Hepatocyte (in vitro differentiated cells): ENCODE results near the gene CCDC138. TPM values are rescaled to one million over a fixed set of nuclear protein-coding genes. Genes with fewer than 3 reads are reported as not detected.

Experiments used
- DNase-seq: peaks from one replicate; pipeline ENCODE4 v3.0.0-alpha.2; 2016; ENCODE audit warnings: low spot score
- H2AFZ ChIP-seq: fragments of 200-600 bp; sonication (generic); 2 replicates; pipeline ENCODE4 v1.6.0; 2016; ENCODE audit warnings: antibody characterized with exemption, mild to moderate bottlenecking
- H3K27ac ChIP-seq: fragments of 200-600 bp; sonication (generic); 2 replicates; pipeline ENCODE4 v1.5.1; 2016; ENCODE audit warnings: mild to moderate bottlenecking
- H3K27me3 ChIP-seq: fragments of 200-600 bp; sonication (generic); 2 replicates; pipeline ENCODE4 v1.6.1; 2016
- H3K36me3 ChIP-seq: fragments of 200-600 bp; sonication (generic); replicated peaks from 2 replicates; pipeline ENCODE4 v1.5.1; 2016; ENCODE audit warnings: low read depth; ENCODE audit not compliant: insufficient read depth
- H3K4me1 ChIP-seq: fragments of 200-600 bp; sonication (generic); 2 replicates; pipeline ENCODE4 v1.5.1; 2016; ENCODE audit warnings: mild to moderate bottlenecking, moderate library complexity; ENCODE audit not compliant: insufficient read depth
- H3K4me2 ChIP-seq: fragments of 200-600 bp; sonication (generic); 2 replicates; pipeline ENCODE4 v1.6.0; 2016
- H3K4me3 ChIP-seq: fragments of 200-600 bp; sonication (generic); 2 replicates; pipeline ENCODE4 v1.5.1; 2016; ENCODE audit warnings: mild to moderate bottlenecking
- H3K79me2 ChIP-seq: fragments of 200-600 bp; sonication (generic); 2 replicates; pipeline ENCODE4 v1.6.0; 2017; ENCODE audit warnings: mild to moderate bottlenecking
- H3K9me2 ChIP-seq: fragments of 200-600 bp; sonication (generic); replicated peaks from 2 replicates; pipeline ENCODE4 v1.6.0; 2017; ENCODE audit warnings: mild to moderate bottlenecking; ENCODE audit not compliant: insufficient read depth
- H3K9me3 ChIP-seq: fragments of 200-600 bp; sonication (generic); 2 replicates; pipeline ENCODE4 v1.5.1; 2016; ENCODE audit warnings: low read depth, mild to moderate bottlenecking
- H4K20me1 ChIP-seq: fragments of 200-600 bp; sonication (generic); 2 replicates; pipeline ENCODE4 v1.6.0; 2016; ENCODE audit warnings: mild to moderate bottlenecking; ENCODE audit not compliant: insufficient read depth, poor library complexity, severe bottlenecking
- CTCF ChIP-seq: fragments of 200-600 bp; sonication (generic); IDR thresholded peaks from 2 replicates; pipeline ENCODE4 v1.5.1; 2016; ENCODE audit warnings: antibody characterized with exemption, mild to moderate bottlenecking; ENCODE audit not compliant: poor library complexity
- EZH2 ChIP-seq: fragments of 200-600 bp; sonication (generic); IDR thresholded peaks from 2 replicates; pipeline ENCODE4 v1.6.1; 2016; ENCODE audit warnings: antibody characterized with exemption, mild to moderate bottlenecking, borderline replicate concordance
- EZH2phosphoT487 ChIP-seq: fragments of 200-600 bp; sonication (generic); IDR thresholded peaks from one replicate; pipeline ENCODE4 v1.6.1; 2018; ENCODE audit warnings: antibody characterized with exemption, mild to moderate bottlenecking, low read depth, moderate library complexity; ENCODE audit not compliant: unreplicated experiment, severe bottlenecking
- WGBS: methylation state at CpG from one replicate; pipeline ENCODE4 v1.1.6; 2016; ENCODE audit warnings: low lambda C conversion rate; ENCODE audit errors: missing lambda C conversion rate; 5-methylcytosine and 5-hydroxymethylcytosine counted together
- polyA plus RNA-seq: library from polyadenylated mRNA; unstranded; fragments of >200 nt; fragmentation: Nextera tagmentation; extraction: Ambion mirVana; gene quantifications from 2 replicates; pipeline ENCODE4 v1.2.1, GENCODE V29; 2016
- total RNA-seq: library from RNA; depleted of rRNA; stranded (reverse); fragments of >200 nt; gene quantifications from 2 replicates; pipeline ENCODE4 v1.2.3, GENCODE V29; 2014

CCDC138 gene
- total and polyA plus RNA-seq, 2 experiments from 2014 or later, result 2.7 to 6.6 TPM

- 79% methylated on average over 14 of the region's 14 CpGs for WGBS
- Histone ChIP-seq H3K27ac (no peak overlapping the region), H3K27me3 (no peaks in the 10 kb centered on the region), H3K9me3 (no peaks in the 10 kb centered on the region), H2AFZ (no peak overlapping the region), H4K20me1 (no peaks in the 10 kb centered on the region), H3K4me2 (no peak overlapping the region), H3K4me3 (no peak overlapping the region), H3K4me1 (no peaks in the 10 kb centered on the region), H3K36me3 (no peaks in the 10 kb centered on the region), H3K79me2 (no peaks in the 10 kb centered on the region), H3K9me2 (no peaks in the 10 kb centered on the region)
- TF ChIP-seq EZH2, result no peak
- no peak for DNase-seq
Measured at GRCh38 chr2:108918941-108919341, 132.4 kb downstream of the CCDC138 start.

DNA sequence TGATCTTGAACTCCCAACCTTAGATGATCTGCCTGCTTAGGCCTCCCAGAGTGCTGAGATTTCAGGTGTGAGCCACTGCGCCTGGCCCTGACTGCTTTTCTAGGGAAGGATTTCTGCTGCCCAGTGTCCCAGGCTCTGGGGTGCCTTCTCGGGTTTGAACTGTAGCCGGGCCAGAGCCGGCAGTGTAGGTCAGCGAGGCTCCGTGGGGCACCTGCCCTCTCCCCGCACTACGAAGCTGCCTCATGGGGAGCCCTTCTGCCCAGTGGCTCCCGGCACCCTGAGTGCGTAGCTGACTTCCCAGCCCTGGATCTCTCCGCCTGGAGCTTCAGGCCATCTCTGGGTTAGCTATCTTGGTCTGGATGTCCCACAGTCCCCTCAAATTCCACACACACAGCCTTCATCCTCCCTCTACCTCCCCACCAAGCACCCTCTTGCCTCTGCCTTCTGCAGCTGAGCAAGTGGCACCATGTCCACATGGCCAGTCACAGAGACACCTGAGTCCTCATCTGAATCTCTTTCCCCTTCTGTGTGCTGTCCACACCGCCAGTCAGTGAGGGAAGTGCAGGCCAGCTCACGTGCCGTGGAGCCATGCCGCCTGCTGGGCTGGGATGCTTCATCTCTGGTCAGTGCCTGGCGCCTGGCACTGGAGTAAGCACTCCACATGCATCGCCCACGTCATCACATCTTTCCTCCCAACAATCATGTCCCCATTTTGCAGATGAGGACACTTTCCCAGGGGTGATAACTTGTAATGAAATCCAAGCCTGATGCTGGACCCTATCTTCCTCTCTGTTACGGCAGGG is 133.2 kb downstream of the CCDC138 start:
- no peaks in the 10 kb centered on the region for H3K79me2 ChIP-seq
- H3K4me1 ChIP-seq, result peaks cover 4% of the 10 kb centered on the region
- H3K27ac ChIP-seq, result no peak overlapping the region
- H3K4me3 ChIP-seq, result no peak overlapping the region
- no peaks in the 10 kb centered on the region for H3K36me3 ChIP-seq
- H3K27me3 ChIP-seq, result no peaks in the 10 kb centered on the region
- no peaks in the 10 kb centered on the region for H4K20me1 ChIP-seq
- no peaks in the 10 kb centered on the region for H3K9me2 ChIP-seq
- H3K9me3 ChIP-seq, result no peaks in the 10 kb centered on the region
- H2AFZ ChIP-seq, result no peak overlapping the region
- no peak for DNase-seq
- no peak overlapping the region for H3K4me2 ChIP-seq
- TF ChIP-seq EZH2 (no peak), CTCF (no peak), EZH2phosphoT487 (no peak)
- 96% methylated on average over 19 of the region's 19 CpGs for WGBS

DNA sequence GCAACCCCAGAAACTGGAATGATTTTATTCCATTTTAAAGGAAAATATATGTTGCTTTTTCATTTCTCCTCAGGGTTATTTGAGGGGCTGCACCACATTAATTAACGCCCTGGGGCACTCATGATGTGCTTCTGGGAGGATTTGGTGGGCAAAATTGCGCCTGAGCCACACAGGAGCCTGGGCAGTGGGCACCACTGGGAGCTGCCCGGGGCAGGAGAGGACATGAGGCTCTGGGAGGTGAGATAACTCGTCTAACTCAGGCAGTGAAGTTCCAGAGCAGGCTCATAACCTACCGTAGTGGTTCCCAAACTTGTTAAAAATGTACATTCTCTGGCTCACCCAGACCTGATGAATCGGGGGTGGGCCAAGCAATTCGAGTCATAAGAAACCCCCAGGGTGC is 134.1 kb downstream of the CCDC138 start:
- Histone ChIP-seq H3K9me2 (no peaks in the 10 kb centered on the region), H3K36me3 (no peaks in the 10 kb centered on the region), H3K4me3 (no peak overlapping the region), H2AFZ (no peak overlapping the region), H3K27ac (no peak overlapping the region), H3K79me2 (no peaks in the 10 kb centered on the region), H3K4me2 (no peak overlapping the region), H3K9me3 (no peaks in the 10 kb centered on the region), H4K20me1 (no peaks in the 10 kb centered on the region), H3K4me1 (peaks cover 4% of the 10 kb centered on the region), H3K27me3 (no peaks in the 10 kb centered on the region)
- TF ChIP-seq EZH2phosphoT487, result no peak
- TF ChIP-seq CTCF, result no peak
- no peak for TF ChIP-seq EZH2
- WGBS, result 73% methylated on average over 7 of the region's 7 CpGs
- DNase-seq, result no peak

DNA sequence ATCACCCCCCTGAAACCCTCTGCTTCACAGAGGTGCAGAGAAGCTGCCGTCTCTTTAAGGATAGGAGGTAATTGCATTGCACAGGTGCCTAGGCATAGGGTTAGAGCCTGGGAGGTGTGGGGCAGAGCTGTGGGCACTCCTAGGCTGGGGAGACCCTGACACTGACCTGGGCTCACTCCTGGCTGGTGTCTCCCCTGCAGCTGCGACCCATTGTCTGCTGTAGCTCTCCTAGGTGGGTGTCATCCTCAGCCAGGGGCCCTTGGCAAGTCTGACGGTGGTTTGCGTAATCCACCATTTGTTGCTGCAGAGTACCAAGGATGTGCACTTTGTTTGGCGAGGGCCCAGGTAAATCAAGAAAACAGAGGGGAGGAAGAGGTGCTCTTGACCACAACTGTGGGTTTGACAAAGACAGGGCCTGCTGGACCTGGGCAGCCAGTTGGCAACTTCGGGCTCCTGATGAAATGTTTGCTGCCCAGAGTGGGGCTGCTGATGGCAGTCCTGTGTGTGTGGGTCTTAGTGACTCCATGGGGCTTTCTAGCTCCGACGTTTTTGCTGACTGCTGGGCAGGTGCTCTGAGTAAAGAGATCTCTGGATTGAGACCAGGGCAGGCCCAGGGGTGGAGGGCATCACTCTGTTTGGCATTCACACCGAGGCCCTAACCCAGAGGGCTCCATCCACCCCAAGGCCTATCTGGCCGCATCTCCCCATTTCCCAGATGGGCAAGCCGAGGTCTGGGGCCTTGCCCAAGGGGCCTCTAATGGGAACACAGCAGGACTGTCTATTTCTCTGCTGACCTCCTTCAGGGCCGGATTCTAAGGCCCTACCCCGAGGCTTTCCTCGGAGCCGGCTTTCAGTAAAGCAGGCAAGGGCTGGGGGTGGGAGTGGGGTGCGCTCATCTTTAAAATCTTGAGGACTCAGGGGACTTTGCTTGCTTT is 134.8 kb downstream of the CCDC138 start:
- WGBS, result 86% methylated on average over 16 of the region's 16 CpGs
- Histone ChIP-seq H3K9me2 (no peaks in the 10 kb centered on the region), H3K79me2 (no peaks in the 10 kb centered on the region), H4K20me1 (no peaks in the 10 kb centered on the region), H3K27me3 (no peaks in the 10 kb centered on the region), H3K27ac (no peak overlapping the region), H3K4me1 (peaks cover 4% of the 10 kb centered on the region), H3K36me3 (no peaks in the 10 kb centered on the region), H2AFZ (no peak overlapping the region), H3K9me3 (no peaks in the 10 kb centered on the region), H3K4me3 (no peak overlapping the region), H3K4me2 (no peak overlapping the region)
- no peak for DNase-seq
- TF ChIP-seq CTCF (no peak), EZH2 (no peak), EZH2phosphoT487 (no peak)
